T-helper 1 cell treated with Interleukin-12 subunit alpha and Interleukin-12 subunit beta and Interleukin-4 antibody, amounts not matched to agents 30 ng/mL and 1 ng/mL, for 36 hours (primary cell): ENCODE results near the gene SYNPR. TPM values are rescaled to one million over a fixed set of nuclear protein-coding genes. Genes with fewer than 3 reads are reported as not detected.

ENCODE experiments used
- intact Hi-C: fragments of 100-400 bp; cut with micrococcal nuclease; formaldehyde crosslinking; loops from one replicate; pipeline ENCODE4 v1.15.1; 2024
- total RNA-seq: library from RNA; stranded (reverse); gene quantifications from 2 replicates; pipeline ENCODE4 v1.2.3, GENCODE V29; 2022

Gene SYNPR
- total RNA-seq, 1 donor from 2014 or later = not detected

DNA sequence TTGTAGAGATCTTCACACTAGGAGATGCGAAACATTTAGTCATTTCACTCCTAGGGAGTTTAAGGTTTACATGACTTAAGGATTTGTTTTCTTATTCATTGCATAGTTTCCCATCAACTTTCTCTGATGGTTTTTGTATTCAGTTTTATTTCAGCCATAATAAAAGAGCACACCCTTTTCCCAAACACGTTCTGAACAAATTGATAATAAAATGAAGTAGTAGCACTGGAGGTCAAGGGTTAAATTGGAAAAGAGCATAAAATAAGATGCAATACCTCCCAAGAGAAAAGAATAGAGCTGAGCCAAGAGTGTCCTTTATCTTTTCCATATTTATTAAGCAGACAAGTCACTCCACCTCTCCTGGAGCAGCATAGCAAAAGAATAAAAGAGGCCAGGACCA is 104.9 kb downstream of the SYNPR start:
- intact Hi-C loops = no loop called here

- intact Hi-C loops = no loop called here
Observed at GRCh38 chr3:63384382-63384781, 106.3 kb downstream of the SYNPR start.

- intact Hi-C loops = no loop called here
Observed at GRCh38 chr3:63385629-63386028, 107.5 kb downstream of the SYNPR start.

DNA sequence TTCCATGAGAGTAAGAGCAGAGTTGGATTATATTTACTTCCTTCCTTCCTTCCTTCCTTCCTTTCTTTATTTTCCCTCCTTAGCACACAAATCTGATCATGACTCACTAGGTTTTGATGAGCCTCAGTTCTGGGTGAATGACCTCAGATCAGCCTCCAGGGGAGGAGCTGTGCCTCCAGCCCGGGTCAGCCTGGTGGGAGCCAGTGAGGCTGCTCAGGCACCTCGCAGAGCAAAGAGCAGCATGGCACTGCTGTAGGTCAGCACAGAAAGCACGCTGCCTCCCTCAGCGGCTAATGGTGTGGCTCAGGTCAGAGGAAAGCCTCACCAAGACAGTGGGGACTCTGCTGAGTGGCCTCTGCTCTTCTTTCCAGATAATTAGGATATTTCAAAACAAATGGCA is 108.5 kb downstream of the SYNPR start:
- intact Hi-C loops = no loop called here

GRCh38 chr3:63387568-63387967 is 109.5 kb downstream of the SYNPR start:
- intact Hi-C loops = no loop called here

- intact Hi-C loops = no loop called here
Observed at GRCh38 chr3:63390710-63391230, 112.7 kb downstream of the SYNPR start.

DNA sequence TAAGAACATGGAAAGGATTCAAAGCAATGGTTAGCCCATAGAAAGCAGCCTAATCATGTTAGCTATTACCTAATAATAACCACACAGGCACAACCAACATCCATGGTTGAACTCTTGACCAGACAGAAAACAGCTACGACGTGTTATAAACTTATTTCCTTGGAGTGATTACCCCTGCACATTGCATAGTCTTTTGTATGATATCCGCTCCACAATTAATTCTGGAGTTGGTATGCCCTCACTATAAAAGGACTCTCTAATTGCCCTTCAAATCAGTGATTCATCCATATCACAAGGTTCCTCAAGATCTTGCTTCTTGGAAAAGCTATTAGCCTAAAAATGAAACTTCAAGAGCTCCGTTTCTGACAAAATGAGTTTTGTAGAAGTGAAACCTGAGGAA is 117.9 kb downstream of the SYNPR start:
- intact Hi-C loops = no loop called here

- intact Hi-C loops = no loop called here
Observed at GRCh38 chr3:63400246-63400860, 122.2 kb downstream of the SYNPR start.

DNA sequence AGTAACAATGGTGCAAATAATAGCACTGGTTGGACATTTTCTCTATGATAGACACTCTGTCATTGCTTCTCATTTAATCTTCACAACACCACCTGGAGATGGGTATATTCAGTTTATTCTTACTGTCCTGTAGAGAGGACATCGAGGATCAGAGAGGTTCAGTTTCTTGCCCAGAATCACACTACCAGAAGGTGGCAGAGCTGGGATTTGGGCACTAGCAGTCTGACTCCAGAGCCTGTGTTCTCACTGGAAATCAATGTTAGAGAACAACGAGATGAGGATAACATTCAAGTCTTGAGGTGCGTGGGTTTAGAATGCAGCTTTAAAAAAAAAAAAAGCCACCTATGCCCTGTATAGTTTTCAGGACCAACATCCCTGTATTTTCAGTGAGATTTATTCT is 127.8 kb downstream of the SYNPR start:
- intact Hi-C loops = no loop called here

DNA sequence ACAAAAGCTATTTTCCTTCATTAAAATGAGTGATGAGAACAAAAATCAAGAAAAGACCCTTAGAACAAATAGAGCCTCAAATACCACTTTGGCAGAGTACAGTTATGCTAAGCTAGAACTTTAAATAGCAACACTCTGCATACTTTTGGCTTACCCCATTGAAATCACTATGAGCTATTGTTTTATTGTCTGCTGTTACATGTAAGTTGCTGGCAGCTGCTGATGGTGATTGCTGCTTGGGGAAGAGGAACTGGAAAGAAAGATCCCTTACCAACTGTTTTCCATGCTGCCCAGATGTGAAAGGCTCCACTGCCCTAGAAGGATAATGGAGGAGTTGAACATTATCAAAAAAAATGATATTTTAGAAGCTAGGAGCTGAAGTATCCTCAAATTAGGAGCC is 135.4 kb downstream of the SYNPR start:
- intact Hi-C loops = no loop called here

GRCh38 chr3:63414607-63415006 is 136.5 kb downstream of the SYNPR start:
- intact Hi-C loops = no loop called here

DNA sequence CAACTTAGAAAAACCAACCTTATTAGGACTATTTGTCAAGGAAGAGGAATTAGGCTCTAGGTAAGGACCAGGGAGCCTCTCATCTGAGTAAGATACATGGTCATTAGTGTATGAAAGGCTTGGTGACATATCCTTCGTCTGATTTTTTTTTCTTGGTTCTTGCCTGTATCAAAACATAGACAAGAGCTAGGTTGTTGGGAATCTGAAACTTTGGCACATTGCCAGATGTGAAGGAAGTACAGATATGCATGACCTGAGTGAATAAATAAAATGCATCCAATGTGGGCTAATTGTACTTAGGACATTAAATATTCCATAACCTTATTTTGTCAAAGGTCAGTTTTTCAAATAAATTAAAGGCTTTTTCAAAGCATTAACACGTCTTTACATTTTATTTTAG is 151.8 kb downstream of the SYNPR start:
- intact Hi-C loops = no loop called here

GRCh38 chr3:63430875-63431274 is 152.8 kb downstream of the SYNPR start:
- intact Hi-C loops = no loop called here

DNA sequence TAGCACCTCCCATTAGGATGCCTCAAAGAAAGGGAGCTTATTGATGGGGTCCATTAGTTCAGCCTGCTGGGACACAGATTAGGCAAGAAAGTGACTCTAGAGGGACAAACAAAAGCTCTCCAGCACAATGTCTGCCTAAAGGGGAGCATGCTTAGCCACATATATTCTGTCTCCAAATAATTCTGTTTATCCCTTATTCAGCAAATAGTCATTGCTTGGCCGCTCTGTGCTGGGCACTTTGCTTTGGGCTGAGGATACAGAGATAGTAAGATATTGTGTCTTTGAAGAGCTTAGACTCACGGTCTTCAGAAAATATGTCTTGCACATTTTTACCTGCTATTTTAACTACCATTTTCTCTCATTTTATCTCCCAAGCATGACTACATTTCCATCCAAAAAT is 159.8 kb downstream of the SYNPR start:
- intact Hi-C loops = no loop called here

DNA sequence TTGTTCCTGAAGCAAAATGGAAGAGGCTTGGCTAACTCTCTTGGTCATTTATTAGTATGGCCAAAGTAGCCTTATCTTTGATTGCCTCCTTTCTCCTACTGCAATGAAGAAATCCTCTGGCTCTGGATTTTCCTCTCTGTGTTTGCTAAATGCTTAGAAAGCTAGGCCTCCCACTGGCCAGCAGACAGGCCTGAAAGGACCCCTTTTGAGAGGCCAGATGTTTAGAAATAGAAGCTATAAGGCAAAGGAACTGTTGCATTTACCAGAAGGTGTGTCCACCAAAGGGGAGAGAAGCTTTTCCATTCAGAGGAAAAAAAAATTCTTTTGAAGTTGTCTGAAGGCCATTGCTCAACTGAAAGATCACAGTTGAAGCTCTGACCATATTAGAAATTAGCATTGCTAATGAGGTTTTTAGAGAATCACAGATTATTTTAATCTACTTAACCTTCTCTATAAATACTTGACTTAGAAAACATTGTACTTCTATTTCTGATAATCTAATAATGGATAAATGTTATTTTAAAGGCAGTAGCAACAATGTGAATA is 160.8 kb downstream of the SYNPR start:
- intact Hi-C loops = no loop called here

- intact Hi-C loops = no loop called here
Observed at GRCh38 chr3:63441262-63441661, 163.2 kb downstream of the SYNPR start.

GRCh38 chr3:63442918-63443317 is 164.8 kb downstream of the SYNPR start:
- intact Hi-C loops = no loop called here

GRCh38 chr3:63450023-63450422 is 171.9 kb downstream of the SYNPR start:
- intact Hi-C loops = no loop called here

GRCh38 chr3:63450634-63451363 is 172.7 kb downstream of the SYNPR start:
- intact Hi-C loops = no loop called here

DNA sequence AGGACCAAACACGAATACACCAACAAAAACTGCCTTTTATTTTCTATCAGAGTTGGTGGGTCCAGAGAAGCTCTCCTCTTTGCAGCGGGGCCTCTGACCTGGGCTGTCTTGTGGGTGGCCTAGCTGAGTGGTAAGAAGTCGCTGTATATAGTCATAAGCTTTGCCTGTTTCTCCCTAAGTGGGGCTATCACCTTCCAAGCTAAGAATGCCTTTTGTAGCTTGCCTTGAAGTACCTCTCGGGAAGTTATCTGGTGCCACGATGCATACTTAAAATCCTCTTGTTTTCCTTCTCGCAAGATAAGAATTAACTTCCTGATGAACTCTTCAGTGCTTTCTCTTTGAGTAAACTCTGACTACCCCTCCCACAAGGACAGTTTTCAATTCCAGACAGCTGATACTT is 178.8 kb downstream of the SYNPR start:
- intact Hi-C loops = no loop called here

DNA sequence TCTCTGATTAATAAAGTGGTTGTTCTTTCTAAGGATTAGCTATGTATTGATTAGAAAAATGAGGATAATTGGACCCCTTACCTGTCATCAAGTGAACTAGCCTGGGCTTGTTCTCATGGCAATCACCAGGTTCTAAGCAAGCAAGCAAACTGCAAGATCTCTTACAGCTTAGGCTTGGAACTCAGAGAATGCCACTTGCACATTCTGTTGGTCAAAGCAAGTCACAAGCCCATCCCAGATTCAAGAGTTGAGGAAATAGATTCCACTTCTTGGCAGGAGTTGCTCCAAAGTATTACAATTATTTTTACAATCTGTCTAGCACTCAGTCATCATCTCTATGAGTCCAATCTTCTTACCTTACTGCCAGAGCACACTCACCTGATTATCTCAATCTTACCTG is 180.3 kb downstream of the SYNPR start:
- intact Hi-C loops = no loop called here

- intact Hi-C loops = no loop called here
Observed at GRCh38 chr3:63462732-63463131, 184.6 kb downstream of the SYNPR start.

- intact Hi-C loops = no loop called here
Observed at GRCh38 chr3:63467392-63467791, 189.3 kb downstream of the SYNPR start.
